IPS-18a (cell line): ENCODE results near the gene NUFIP2.
"Not testable (repeated sequence)": the region's sequence is repeated elsewhere in the genome, so short reads cannot be mapped to it uniquely, and the experiment has no call there.

Experiments used
- H3K27ac ChIP-seq: one replicate; pipeline ENCODE4 v1.5.1; 2013; ENCODE audit warnings: low read length
- H3K27me3 ChIP-seq: one replicate; pipeline ENCODE4 v1.6.1; 2013; ENCODE audit warnings: mild to moderate bottlenecking, low read length; ENCODE audit not compliant: control insufficient read depth, insufficient read depth
- H3K36me3 ChIP-seq: one replicate; pipeline ENCODE4 v1.6.1; 2013; ENCODE audit warnings: low read depth, low read length; ENCODE audit not compliant: control insufficient read depth
- H3K4me1 ChIP-seq: one replicate; pipeline ENCODE4 v1.6.1; 2013; ENCODE audit warnings: low read depth, low read length; ENCODE audit not compliant: control insufficient read depth
- H3K4me3 ChIP-seq: one replicate; pipeline ENCODE4 v1.5.1; 2013; ENCODE audit warnings: low read length
- H3K9ac ChIP-seq: one replicate; pipeline ENCODE4 v1.6.1; 2013; ENCODE audit warnings: mild to moderate bottlenecking, low read length, moderate library complexity
- H3K9me3 ChIP-seq: one replicate; pipeline ENCODE4 v1.6.1; 2013; ENCODE audit warnings: low read depth, low read length; ENCODE audit not compliant: control insufficient read depth

The NUFIP2 gene

GRCh38 chr17:29293890-29294579 is at the start of gene NUFIP2:
Gene NUFIP2 (minus strand): TSS chr17:29294148. CDS start chr17:29294059, 89 bp downstream.
- Histone ChIP-seq H3K4me1 (peaks cover 14% of the 10 kb centered on the region), H3K36me3 (peaks cover 19% of the 10 kb centered on the region), H3K27me3 (no peaks in the 10 kb centered on the region), H3K27ac (peak within 1 kb of the TSS; percentile 95), H3K9ac (peak within 1 kb of the TSS; percentile 95), H3K9me3 (no peaks in the 10 kb centered on the region), H3K4me3 (peak within 1 kb of the TSS; percentile 94)

GRCh38 chr17:29342158-29342765 is 48.3 kb upstream of the NUFIP2 start:
- Histone ChIP-seq H3K27ac (no peak overlapping the region), H3K9me3 (no peaks in the 10 kb centered on the region), H3K4me3 (no peak overlapping the region), H3K9ac (no peak overlapping the region), H3K27me3 (no peaks in the 10 kb centered on the region), H3K36me3 (no peaks in the 10 kb centered on the region), H3K4me1 (no peaks in the 10 kb centered on the region)

GRCh38 chr17:29341726-29342125 is 47.8 kb upstream of the NUFIP2 start:
- Histone ChIP-seq H3K27me3 (no peaks in the 10 kb centered on the region), H3K27ac (no peak overlapping the region), H3K36me3 (no peaks in the 10 kb centered on the region), H3K4me3 (no peak overlapping the region), H3K9ac (no peak overlapping the region), H3K9me3 (no peaks in the 10 kb centered on the region), H3K4me1 (no peaks in the 10 kb centered on the region)

- not testable (repeated sequence) for H3K36me3 ChIP-seq, H3K4me1 ChIP-seq, H3K27ac ChIP-seq
These were observed 45.1 kb upstream of the NUFIP2 start for GRCh38 chr17:29339016-29339415.

GRCh38 chr17:29331708-29332085 is 37.7 kb upstream of the NUFIP2 start:
- Histone ChIP-seq H3K36me3 (no peaks in the 10 kb centered on the region), H3K9ac (no peak overlapping the region), H3K4me3 (no peak overlapping the region), H3K27me3 (no peaks in the 10 kb centered on the region), H3K27ac (no peak overlapping the region), H3K9me3 (no peaks in the 10 kb centered on the region), H3K4me1 (no peaks in the 10 kb centered on the region)

More at GRCh38 chr17:29339016-29339415, 45.1 kb upstream of the NUFIP2 start:
- H3K9me3 ChIP-seq, H3K27me3 ChIP-seq, H3K4me3 ChIP-seq, H3K9ac ChIP-seq: not testable (repeated sequence)

GRCh38 chr17:29331075-29331707 is 37.2 kb upstream of the NUFIP2 start:
- Histone ChIP-seq H3K9ac (no peak overlapping the region), H3K36me3 (no peaks in the 10 kb centered on the region), H3K9me3 (no peaks in the 10 kb centered on the region), H3K4me3 (no peak overlapping the region), H3K4me1 (no peaks in the 10 kb centered on the region), H3K27me3 (no peaks in the 10 kb centered on the region), H3K27ac (no peak overlapping the region)

- Histone ChIP-seq H3K4me1 (no peaks in the 10 kb centered on the region), H3K9ac (no peak overlapping the region), H3K36me3 (no peaks in the 10 kb centered on the region), H3K9me3 (no peaks in the 10 kb centered on the region), H3K27ac (no peak overlapping the region), H3K27me3 (no peaks in the 10 kb centered on the region), H3K4me3 (no peak overlapping the region)
These were observed 33.5 kb upstream of the NUFIP2 start for GRCh38 chr17:29327412-29327811.

GRCh38 chr17:29326023-29326813 is 32.3 kb upstream of the NUFIP2 start:
- no peak overlapping the region for H3K27ac ChIP-seq
- no peak overlapping the region for H3K4me3 ChIP-seq
- no peaks in the 10 kb centered on the region for H3K4me1 ChIP-seq
- H3K9ac ChIP-seq = no peak overlapping the region
- no peaks in the 10 kb centered on the region for H3K9me3 ChIP-seq
- no peaks in the 10 kb centered on the region for H3K36me3 ChIP-seq
- H3K27me3 ChIP-seq = no peaks in the 10 kb centered on the region

GRCh38 chr17:29322363-29322762 is 28.4 kb upstream of the NUFIP2 start:
- no peaks in the 10 kb centered on the region for H3K9me3 ChIP-seq
- H3K27me3 ChIP-seq = no peaks in the 10 kb centered on the region
- H3K4me1 ChIP-seq = no peaks in the 10 kb centered on the region

GRCh38 chr17:29303386-29303785 is 9.4 kb upstream of the NUFIP2 start:
- Histone ChIP-seq H3K27me3 (no peaks in the 10 kb centered on the region), H3K9ac (no peak overlapping the region), H3K27ac (no peak overlapping the region), H3K4me1 (no peaks in the 10 kb centered on the region), H3K9me3 (no peaks in the 10 kb centered on the region), H3K4me3 (no peak overlapping the region), H3K36me3 (no peaks in the 10 kb centered on the region)

More at GRCh38 chr17:29322363-29322762, 28.4 kb upstream of the NUFIP2 start:
- H3K36me3 ChIP-seq = no peaks in the 10 kb centered on the region
- no peak overlapping the region for H3K9ac ChIP-seq
- no peak overlapping the region for H3K27ac ChIP-seq
- H3K4me3 ChIP-seq = no peak overlapping the region

GRCh38 chr17:29299031-29299430 is 5.1 kb upstream of the NUFIP2 start:
- no peak overlapping the region for H3K9ac ChIP-seq
- no peak overlapping the region for H3K4me3 ChIP-seq
- H3K4me1 ChIP-seq = no peaks in the 10 kb centered on the region
- no peaks in the 10 kb centered on the region for H3K27me3 ChIP-seq
- no peak overlapping the region for H3K27ac ChIP-seq
- H3K9me3 ChIP-seq = no peaks in the 10 kb centered on the region
- H3K36me3 ChIP-seq = no peaks in the 10 kb centered on the region
